Fibroblast of the aortic adventitia (primary cell): ENCODE results near the gene NEDD4L. TPM values are rescaled to one million over a fixed set of nuclear protein-coding genes. Genes with fewer than 3 reads are reported as not detected.
A peak's percentile ranks its signal among the peaks of the same experiment; 100 is the strongest.

Source experiments
- DNase-seq: peaks from one replicate; pipeline ENCODE4 v3.0.0-alpha.2; 2010; ENCODE audit warnings: low read depth
- H3K4me3 ChIP-seq: 2 replicates; pipeline ENCODE4 v1.5.1; 2011; ENCODE audit warnings: low read depth, mild to moderate bottlenecking, control low read depth, low read length, moderate library complexity
- total RNA-seq: library from RNA; depleted of rRNA; stranded (reverse); fragments of >200 nt; gene quantifications from 2 replicates; pipeline ENCODE4 v1.2.3, GENCODE V29; 2012; ENCODE audit warnings: low replicate concordance
- TF ChIP-seq, protein P1 (sequence below): IDR thresholded peaks from 2 replicates; pipeline ENCODE4 v1.5.1; 2011; ENCODE audit warnings: mild to moderate bottlenecking, low read length, control low read depth, inconsistent platforms; ENCODE audit not compliant: insufficient read depth

NEDD4L gene
- total RNA-seq, 1 donor: 22.2 TPM

DNA sequence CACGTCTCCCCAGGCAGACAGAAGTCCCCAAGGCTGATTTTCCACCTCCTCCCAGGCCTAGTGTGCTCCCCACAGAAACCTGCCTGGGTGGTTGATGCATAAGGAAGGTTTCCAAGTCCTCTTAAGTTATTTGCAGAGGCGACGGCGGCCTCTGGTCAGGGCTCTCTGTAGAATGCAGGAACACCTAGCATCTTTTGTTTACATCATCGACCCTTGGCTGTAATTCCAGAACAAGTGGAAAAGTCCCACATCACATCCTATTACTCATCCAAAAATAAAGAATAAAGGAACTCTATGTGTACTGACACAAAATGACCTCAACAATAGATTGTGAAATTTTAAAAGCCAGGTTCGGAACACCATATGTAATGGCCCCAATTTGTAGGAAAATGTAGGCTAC is 373.7 kb downstream of the NEDD4L start:
- no peak overlapping the region for H3K4me3 ChIP-seq
- TF ChIP-seq, protein P1, sequence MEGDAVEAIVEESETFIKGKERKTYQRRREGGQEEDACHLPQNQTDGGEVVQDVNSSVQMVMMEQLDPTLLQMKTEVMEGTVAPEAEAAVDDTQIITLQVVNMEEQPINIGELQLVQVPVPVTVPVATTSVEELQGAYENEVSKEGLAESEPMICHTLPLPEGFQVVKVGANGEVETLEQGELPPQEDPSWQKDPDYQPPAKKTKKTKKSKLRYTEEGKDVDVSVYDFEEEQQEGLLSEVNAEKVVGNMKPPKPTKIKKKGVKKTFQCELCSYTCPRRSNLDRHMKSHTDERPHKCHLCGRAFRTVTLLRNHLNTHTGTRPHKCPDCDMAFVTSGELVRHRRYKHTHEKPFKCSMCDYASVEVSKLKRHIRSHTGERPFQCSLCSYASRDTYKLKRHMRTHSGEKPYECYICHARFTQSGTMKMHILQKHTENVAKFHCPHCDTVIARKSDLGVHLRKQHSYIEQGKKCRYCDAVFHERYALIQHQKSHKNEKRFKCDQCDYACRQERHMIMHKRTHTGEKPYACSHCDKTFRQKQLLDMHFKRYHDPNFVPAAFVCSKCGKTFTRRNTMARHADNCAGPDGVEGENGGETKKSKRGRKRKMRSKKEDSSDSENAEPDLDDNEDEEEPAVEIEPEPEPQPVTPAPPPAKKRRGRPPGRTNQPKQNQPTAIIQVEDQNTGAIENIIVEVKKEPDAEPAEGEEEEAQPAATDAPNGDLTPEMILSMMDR: no peak
- peak; percentile 12 for DNase-seq

DNA sequence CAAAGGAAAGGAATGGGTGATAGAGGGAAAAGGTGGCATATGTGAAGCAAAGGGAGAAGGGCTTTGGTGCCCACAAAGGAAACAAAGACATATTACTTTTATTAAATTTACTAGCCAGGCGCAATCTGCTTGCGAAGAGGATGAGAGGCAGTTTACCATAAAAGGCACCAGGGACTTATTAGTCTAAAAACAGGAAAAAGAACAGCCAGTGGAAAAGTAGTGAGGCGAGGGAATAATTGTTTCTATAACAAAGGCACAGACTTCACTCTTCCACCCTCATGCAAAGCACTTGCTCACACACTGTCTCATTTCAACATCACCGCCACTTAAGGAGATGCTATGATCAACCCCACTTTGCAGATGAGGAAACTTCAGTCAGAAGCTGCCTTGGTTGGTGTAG is 374.3 kb downstream of the NEDD4L start:
- no peak overlapping the region for H3K4me3 ChIP-seq
- DNase-seq: no peak
- TF ChIP-seq, protein P1: no peak

DNA sequence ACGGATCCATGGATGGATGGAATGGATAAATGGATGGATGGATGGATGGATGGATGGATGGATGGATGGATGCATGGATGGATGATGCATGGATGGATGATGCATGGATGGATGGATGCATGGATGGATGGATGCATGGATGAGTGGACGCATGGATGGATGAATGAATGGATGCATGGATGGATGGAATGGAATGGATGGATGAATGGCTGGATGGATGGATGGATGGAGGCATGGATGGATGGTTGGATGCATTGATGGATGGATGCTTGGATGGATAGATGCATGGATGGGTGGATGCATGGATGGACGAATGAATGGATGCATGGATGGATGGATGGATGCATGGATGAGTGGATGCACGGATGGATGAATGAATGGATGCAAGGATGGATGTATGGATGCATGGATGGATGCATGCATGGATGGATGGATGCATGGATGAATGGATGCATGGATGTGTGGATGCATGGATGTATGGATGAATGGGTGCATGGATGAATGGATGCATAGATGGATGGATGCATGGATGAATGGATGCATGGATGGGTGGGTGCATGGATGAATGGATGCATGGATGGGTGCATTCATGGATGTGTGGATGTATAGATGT is 375.7 kb downstream of the NEDD4L start:
- DNase-seq: no peak
- TF ChIP-seq, protein P1: no peak

DNA sequence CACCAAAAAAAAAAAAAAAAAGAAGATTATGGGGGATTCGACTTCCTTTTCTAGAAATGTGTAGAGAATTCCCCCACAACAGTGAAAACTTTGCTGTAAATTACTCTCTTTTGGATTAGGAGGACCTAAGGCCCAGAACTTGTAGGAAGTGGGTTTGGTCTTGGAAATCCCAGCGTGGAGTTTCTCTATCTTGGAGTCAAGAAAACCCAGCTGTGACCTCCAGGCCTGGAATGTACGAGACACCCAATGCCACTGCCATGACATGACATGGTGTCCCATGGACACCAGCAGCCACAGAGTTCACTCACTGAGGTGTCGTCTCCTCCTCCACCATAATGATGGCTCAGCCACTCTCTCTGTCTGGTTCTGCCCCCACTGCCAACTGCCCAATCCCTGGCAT is 382.6 kb downstream of the NEDD4L start:
- H3K4me3 ChIP-seq: no peak overlapping the region
- no peak for DNase-seq
- TF ChIP-seq, protein P1: no peak

More for the DNA sequence above, 375.7 kb downstream of the NEDD4L start:
- no peak overlapping the region for H3K4me3 ChIP-seq

DNA sequence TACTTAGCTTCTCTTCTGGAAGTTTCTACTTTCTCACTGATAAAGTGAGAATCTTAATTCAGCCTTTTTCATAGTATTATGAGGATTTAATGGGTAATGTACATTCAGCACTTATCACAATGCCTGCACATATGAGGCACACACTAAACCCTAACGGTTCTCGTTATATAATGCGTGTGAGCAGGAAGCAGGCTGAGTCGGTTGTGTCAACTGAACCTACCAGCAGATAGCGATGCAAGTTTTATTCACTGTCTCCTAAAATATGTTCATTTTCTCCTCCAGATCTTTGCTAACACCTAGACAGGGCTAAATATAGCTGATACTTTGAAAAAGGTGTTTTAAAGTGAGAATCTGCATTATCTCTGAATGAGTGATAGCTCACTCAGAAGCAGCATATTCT is 383.3 kb downstream of the NEDD4L start:
- DNase-seq: no peak

DNA sequence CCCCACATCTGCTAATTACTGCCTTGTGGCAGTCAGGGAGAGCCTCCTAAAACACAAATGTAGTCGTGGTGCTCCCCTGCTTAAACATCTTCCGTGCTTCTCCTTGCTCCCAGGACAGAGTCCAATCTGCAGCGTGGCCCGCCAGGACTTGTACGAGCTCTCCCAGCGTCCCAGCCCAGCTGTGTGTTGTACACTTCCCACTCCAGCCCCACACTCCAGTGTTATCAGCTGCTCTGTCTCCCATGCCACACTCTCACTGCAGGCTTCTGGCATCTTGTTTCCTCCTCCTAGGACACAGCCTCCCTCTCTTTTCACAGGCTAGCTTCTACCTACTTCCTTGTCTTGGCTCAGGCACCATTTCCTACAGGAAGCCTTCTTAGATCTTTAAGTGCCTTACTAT is 385.4 kb downstream of the NEDD4L start:
- DNase-seq: no peak
- TF ChIP-seq, protein P1: no peak
- no peak overlapping the region for H3K4me3 ChIP-seq

More for the DNA sequence above, 383.3 kb downstream of the NEDD4L start:
- H3K4me3 ChIP-seq: no peak overlapping the region
- TF ChIP-seq, protein P1: no peak

DNA sequence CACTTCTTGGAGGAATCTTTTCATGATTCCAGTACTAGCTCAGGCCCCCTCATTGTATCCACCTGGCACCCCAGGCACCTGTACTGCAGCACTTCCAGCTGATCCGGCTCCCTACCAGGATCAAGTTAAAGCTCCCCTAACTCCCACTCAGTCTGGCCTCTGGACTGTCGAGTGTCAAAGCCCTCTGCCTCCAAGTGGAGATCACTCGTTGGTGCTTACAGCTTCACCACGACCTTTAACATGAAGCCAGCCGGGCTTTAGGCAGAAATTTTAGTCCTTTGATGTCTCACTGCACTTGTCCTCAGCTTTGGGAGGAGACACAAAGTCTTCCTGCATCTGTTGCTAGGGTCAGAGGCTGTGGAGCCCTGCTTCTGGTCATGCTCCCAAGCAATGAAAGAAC is 387.2 kb downstream of the NEDD4L start:
- no peak for DNase-seq
- no peak overlapping the region for H3K4me3 ChIP-seq
- TF ChIP-seq, protein P1: no peak
